ENCODE data around the gene CAPN12. TPM values are rescaled to one million over a fixed set of nuclear protein-coding genes. Genes with fewer than 3 reads are reported as not detected.

Gene CAPN12
- total and polyA plus RNA-seq, 9 donors: 0.22 to 8.0 (median 3.1) TPM

- peaks cover 9% of the 10 kb centered on the region for H3K4me1 ChIP-seq (ENCODE audit: insufficient read depth)
- intact Hi-C loops (cut with DNase I): no loop called here
- no peaks in the 10 kb centered on the region for H3K27me3 ChIP-seq
- H3K36me3 ChIP-seq: no peaks in the 10 kb centered on the region
- TF ChIP-seq CTCF (IDR thresholded peaks at IDR 0.05) (no peak), POLR2A (IDR thresholded peaks at IDR 0.05) (no peak), EP300 (IDR thresholded peaks at IDR 0.05) (no peak)
- H3K9me3 ChIP-seq: no peaks in the 10 kb centered on the region
- peak in 3 of 5 donors; percentile 15 to 46 (median 29) for DNase-seq
- H3K4me3 ChIP-seq: no peak overlapping the region
- 40 to 50% (median 46%) methylated on average over 10 of the region's 10 CpGs for WGBS, 3 donors
- peak overlapping the region in 1 of 2 donors; percentile 71 for H3K27ac ChIP-seq
Measured at GRCh38 chr19:38731654-38732301, 12.5 kb downstream of the CAPN12 start.

- Histone ChIP-seq H3K4me1 (ENCODE audit: insufficient read depth) (peaks cover 10% of the 10 kb centered on the region), H3K4me3 (no peak overlapping the region), H3K9me3 (no peaks in the 10 kb centered on the region), H3K27me3 (no peaks in the 10 kb centered on the region), H3K36me3 (peaks cover 2% of the 10 kb centered on the region), H3K27ac (peak overlapping the region in 1 of 2 donors; percentile 71)
- DNase-seq: peak in 4 of 5 donors; percentile 24 to 44 (median 36)
- WGBS, 3 donors: 88 to 92% (median 88%) methylated on average over 17 to 19 of the region's 19 CpGs
- intact Hi-C loops (cut with DNase I): no loop called here
- no peak for TF ChIP-seq CTCF (IDR thresholded peaks at IDR 0.05)
- no peak for TF ChIP-seq POLR2A (IDR thresholded peaks at IDR 0.05)
- no peak for TF ChIP-seq EP300 (IDR thresholded peaks at IDR 0.05)
Measured at GRCh38 chr19:38730731-38731589, 13.3 kb downstream of the CAPN12 start.

GRCh38 chr19:38730470-38730730, 13.9 kb downstream of the CAPN12 start:
- 85 to 90% (median 87%) methylated on average over 7 of the region's 7 CpGs for WGBS, 3 donors
- Histone ChIP-seq H3K9me3 (no peaks in the 10 kb centered on the region), H3K4me1 (ENCODE audit: insufficient read depth) (peaks cover 10% of the 10 kb centered on the region), H3K36me3 (peaks cover 2% of the 10 kb centered on the region), H3K27me3 (no peaks in the 10 kb centered on the region), H3K4me3 (no peak overlapping the region), H3K27ac (no peak overlapping the region)
- intact Hi-C loops (cut with DNase I): no loop called here
- TF ChIP-seq POLR2A (IDR thresholded peaks at IDR 0.05): no peak
- no peak for TF ChIP-seq EP300 (IDR thresholded peaks at IDR 0.05)
- no peak for TF ChIP-seq CTCF (IDR thresholded peaks at IDR 0.05)
- DNase-seq: no peak

GRCh38 chr19:38729653-38730469, 14.4 kb downstream of the CAPN12 start:
- intact Hi-C loops (cut with DNase I): loop anchor here in 3 of 4 donors (5.0 kb wide), 2 partner anchors 78 to 83 kb away; partner anchors contain the start of gene ACTN4 (in 2 of the 3)
- Histone ChIP-seq H3K4me1 (ENCODE audit: insufficient read depth) (peaks cover 10% of the 10 kb centered on the region), H3K27ac (no peak overlapping the region), H3K9me3 (no peaks in the 10 kb centered on the region), H3K4me3 (no peak overlapping the region), H3K36me3 (peaks cover 2% of the 10 kb centered on the region), H3K27me3 (no peaks in the 10 kb centered on the region)
- 67 to 70% (median 69%) methylated on average over 17 of the region's 17 CpGs for whole genome bisulfite sequencing, 3 donors
- no peak for TF ChIP-seq POLR2A (IDR thresholded peaks at IDR 0.05)
- TF ChIP-seq CTCF (IDR thresholded peaks at IDR 0.05): peak; percentile 38 to 56 (median 53)
- DNase-seq: peak; percentile 58 to 83 (median 75)
